HepG2 (cell line): ENCODE results near the gene ZNF121. TPM values are rescaled to one million over a fixed set of nuclear protein-coding genes. Genes with fewer than 3 reads are reported as not detected.

Experiments used
- ATF6 ChIP-seq: sonication (generic); formaldehyde crosslinking; conservative IDR thresholded peaks from 2 replicates; pipeline ENCODE4 v1.4.0; 2020; ENCODE audit warnings: missing genetic modification reagents
- ELF1 ChIP-seq: sonication (generic); formaldehyde crosslinking; IDR thresholded peaks from 2 replicates; pipeline ENCODE4 v1.4.0; 2020; ENCODE audit warnings: missing genetic modification reagents
- HMG20A ChIP-seq: IDR thresholded peaks from 2 replicates; pipeline ENCODE4 v1.6.1; 2016; ENCODE audit warnings: borderline replicate concordance
- HNRNPH1 ChIP-seq: fragments of 200-400 bp; formaldehyde crosslinking; optimal IDR thresholded peaks from 2 replicates; pipeline ENCODE3; 2017; ENCODE audit warnings: mild to moderate bottlenecking, low read depth, low read length
- MAX ChIP-seq: IDR thresholded peaks from 2 replicates; pipeline ENCODE4 v1.6.1; 2012; ENCODE audit warnings: inconsistent platforms
- NR1H2 ChIP-seq: sonication (generic); formaldehyde crosslinking; IDR thresholded peaks from 2 replicates; pipeline ENCODE4 v1.8.1; 2022; ENCODE audit warnings: low read depth, missing genetic modification reagents, borderline replicate concordance
- PPARG ChIP-seq: conservative IDR thresholded peaks from 2 replicates; pipeline ENCODE4 v1.6.1; 2016; ENCODE audit warnings: missing biosample characterization, missing genetic modification reagents
- RCOR2 ChIP-seq: IDR thresholded peaks from 2 replicates; pipeline ENCODE4 v1.6.1; 2016; ENCODE audit warnings: missing biosample characterization, missing genetic modification reagents
- SPEN ChIP-seq: sonication (generic); formaldehyde crosslinking; IDR thresholded peaks from 2 replicates; pipeline ENCODE4 v1.5.1; 2020; ENCODE audit warnings: low read depth, mild to moderate bottlenecking, missing genetic modification reagents
- STAG1 ChIP-seq: sonication (generic); formaldehyde crosslinking; IDR thresholded peaks from 2 replicates; pipeline ENCODE4 v1.4.0; 2020; ENCODE audit warnings: missing genetic modification reagents
- ZNF24 ChIP-seq: fragments of 450-650 bp; IDR thresholded peaks from 2 replicates; pipeline ENCODE4 v1.6.1; 2017; ENCODE audit warnings: antibody characterized with exemption, mild to moderate bottlenecking
- ZNF264 ChIP-seq: sonication (generic); formaldehyde crosslinking; IDR thresholded peaks from 2 replicates; pipeline ENCODE4 v1.4.0; 2020; ENCODE audit warnings: missing genetic modification reagents
- ZNF331 ChIP-seq: sonication (generic); formaldehyde crosslinking; IDR thresholded peaks from 2 replicates; pipeline ENCODE4 v1.4.0; 2020; ENCODE audit warnings: missing genetic modification reagents
- ZNF570 ChIP-seq: sonication (generic); formaldehyde crosslinking; IDR thresholded peaks from 2 replicates; pipeline ENCODE4 v1.4.0; 2020; ENCODE audit warnings: mild to moderate bottlenecking, missing genetic modification reagents, borderline replicate concordance
- ZNF788 ChIP-seq: sonication (generic); formaldehyde crosslinking; IDR thresholded peaks from 2 replicates; pipeline ENCODE4 v1.5.0; 2020; ENCODE audit warnings: mild to moderate bottlenecking, missing genetic modification reagents, borderline replicate concordance
- polyA plus RNA-seq, 8 experiments: library from polyadenylated mRNA; depleted of rRNA in 3 of 8; stranded (reverse) in 7 of 8; unstranded in 1 of 8; fragments of >200 nt; fragmentation: Illumina TruSeq in 4 of 8; extraction: Trizol in 4 of 8; gene quantifications; 2 replicates each; pipeline versions ENCODE4 v1.2.1 to v1.2.3, GENCODE V29; 2011 to 2016; ENCODE audit warnings: low read depth in 4 of 8, missing spikeins in 1 of 8, mixed read lengths in 1 of 8; ENCODE audit not compliant: insufficient read depth in 1 of 8
- total RNA-seq, 5 experiments: library from RNA; depleted of rRNA; stranded (reverse); fragments of >200 nt; fragmentation: Illumina TruSeq; extraction: Trizol; gene quantifications; 2 replicates each; pipeline ENCODE4 v1.2.3, GENCODE V29; 2016; ENCODE audit warnings: low read depth in 1 of 5
- TF ChIP-seq, protein P1 (sequence below): sonication (generic); formaldehyde crosslinking; IDR thresholded peaks from 2 replicates; pipeline ENCODE4 v1.9.0; 2021; ENCODE audit warnings: mild to moderate bottlenecking, missing genetic modification reagents
- TF ChIP-seq, protein P2 (sequence below): sonication (generic); formaldehyde crosslinking; IDR thresholded peaks from 2 replicates; pipeline ENCODE4 v1.5.1; 2020; ENCODE audit warnings: missing genetic modification reagents, mild to moderate bottlenecking, borderline replicate concordance
- TF ChIP-seq, protein P3 (sequence below): conservative IDR thresholded peaks from 2 replicates; pipeline ENCODE4 v1.6.1; 2018; ENCODE audit warnings: missing genetic modification reagents

Gene ZNF121
- total and polyA plus RNA-seq, 2 of the 13 experiments (the other 11 are each of a cell fraction or from before 2014, with no cell fraction given), result 7.8 to 56.3 TPM

DNA sequence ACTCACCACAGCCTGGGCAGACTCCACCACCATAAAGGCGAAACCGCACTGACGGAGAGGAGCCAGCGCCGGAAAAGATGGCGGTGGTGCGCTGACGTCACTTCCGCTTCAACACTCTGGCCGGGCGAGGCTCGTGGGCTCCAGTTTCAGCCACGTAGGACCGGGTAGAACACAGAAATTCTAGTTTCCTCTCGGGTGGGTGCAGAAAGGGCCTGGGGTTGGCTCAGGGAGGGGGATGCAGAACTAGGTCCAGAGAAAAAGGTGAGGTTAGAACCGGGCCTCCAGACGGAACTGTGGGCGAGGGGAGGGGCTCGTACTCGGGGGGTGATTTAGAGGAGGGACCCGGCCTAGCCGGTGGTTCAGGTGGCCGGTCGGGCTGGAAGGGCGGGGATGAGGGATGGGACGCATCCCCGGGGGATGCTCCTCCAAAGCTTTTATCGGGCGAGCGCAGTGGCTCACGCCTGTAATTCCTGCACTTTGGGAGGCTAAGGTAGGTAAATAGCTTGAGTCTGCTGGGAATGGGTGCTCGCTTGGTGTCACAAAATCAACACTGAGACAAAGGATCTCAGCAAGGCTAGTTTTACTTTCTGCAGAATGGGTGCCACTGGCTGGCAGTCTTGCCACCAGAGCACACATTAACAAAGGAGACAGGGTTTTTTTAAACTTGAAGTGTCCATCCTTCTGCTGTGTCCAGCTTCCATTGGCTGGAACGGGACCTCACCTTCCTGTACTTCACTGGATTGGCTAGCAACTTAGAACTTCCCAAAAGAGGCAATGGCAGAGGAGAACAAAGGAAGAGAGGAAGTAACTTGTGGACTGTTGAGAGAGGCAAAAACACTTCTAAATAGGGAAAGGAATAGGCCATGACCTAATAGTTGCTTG lies 37.1 kb upstream of the ZNF121 start, which contains the start of gene ZNF561 (continued):
- TF ChIP-seq, protein P1, sequence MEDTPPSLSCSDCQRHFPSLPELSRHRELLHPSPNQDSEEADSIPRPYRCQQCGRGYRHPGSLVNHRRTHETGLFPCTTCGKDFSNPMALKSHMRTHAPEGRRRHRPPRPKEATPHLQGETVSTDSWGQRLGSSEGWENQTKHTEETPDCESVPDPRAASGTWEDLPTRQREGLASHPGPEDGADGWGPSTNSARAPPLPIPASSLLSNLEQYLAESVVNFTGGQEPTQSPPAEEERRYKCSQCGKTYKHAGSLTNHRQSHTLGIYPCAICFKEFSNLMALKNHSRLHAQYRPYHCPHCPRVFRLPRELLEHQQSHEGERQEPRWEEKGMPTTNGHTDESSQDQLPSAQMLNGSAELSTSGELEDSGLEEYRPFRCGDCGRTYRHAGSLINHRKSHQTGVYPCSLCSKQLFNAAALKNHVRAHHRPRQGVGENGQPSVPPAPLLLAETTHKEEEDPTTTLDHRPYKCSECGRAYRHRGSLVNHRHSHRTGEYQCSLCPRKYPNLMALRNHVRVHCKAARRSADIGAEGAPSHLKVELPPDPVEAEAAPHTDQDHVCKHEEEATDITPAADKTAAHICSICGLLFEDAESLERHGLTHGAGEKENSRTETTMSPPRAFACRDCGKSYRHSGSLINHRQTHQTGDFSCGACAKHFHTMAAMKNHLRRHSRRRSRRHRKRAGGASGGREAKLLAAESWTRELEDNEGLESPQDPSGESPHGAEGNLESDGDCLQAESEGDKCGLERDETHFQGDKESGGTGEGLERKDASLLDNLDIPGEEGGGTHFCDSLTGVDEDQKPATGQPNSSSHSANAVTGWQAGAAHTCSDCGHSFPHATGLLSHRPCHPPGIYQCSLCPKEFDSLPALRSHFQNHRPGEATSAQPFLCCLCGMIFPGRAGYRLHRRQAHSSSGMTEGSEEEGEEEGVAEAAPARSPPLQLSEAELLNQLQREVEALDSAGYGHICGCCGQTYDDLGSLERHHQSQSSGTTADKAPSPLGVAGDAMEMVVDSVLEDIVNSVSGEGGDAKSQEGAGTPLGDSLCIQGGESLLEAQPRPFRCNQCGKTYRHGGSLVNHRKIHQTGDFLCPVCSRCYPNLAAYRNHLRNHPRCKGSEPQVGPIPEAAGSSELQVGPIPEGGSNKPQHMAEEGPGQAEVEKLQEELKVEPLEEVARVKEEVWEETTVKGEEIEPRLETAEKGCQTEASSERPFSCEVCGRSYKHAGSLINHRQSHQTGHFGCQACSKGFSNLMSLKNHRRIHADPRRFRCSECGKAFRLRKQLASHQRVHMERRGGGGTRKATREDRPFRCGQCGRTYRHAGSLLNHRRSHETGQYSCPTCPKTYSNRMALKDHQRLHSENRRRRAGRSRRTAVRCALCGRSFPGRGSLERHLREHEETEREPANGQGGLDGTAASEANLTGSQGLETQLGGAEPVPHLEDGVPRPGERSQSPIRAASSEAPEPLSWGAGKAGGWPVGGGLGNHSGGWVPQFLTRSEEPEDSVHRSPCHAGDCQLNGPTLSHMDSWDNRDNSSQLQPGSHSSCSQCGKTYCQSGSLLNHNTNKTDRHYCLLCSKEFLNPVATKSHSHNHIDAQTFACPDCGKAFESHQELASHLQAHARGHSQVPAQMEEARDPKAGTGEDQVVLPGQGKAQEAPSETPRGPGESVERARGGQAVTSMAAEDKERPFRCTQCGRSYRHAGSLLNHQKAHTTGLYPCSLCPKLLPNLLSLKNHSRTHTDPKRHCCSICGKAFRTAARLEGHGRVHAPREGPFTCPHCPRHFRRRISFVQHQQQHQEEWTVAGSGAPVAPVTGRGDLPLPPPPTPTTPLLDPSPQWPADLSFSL (CRISPR knock-in tag), result 0 out of 2 replicates have a peak, but pooled peaks have one; percentile 15
- TF ChIP-seq PPARG, result no peak; the same call in 1 of the 2 replicates
- peak; percentile 94 for TF ChIP-seq SPEN (CRISPR knock-in tag)
- TF ChIP-seq, protein P2, sequence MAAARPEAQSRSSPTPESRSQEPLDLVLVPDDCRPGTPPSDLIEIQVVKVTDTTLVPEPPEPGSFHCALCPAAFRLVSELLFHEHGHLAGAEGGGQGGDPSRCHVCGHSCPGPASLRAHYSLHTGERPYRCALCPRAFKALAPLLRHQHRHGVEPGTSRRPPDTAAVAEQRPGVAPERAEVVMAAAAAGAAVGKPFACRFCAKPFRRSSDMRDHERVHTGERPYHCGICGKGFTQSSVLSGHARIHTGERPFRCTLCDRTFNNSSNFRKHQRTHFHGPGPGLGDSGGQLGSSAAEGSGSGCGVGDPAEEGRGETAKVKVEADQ (CRISPR knock-in tag), result peak; percentile 58; the same call in 1 of the 2 replicates
- TF ChIP-seq ZNF788 (CRISPR knock-in tag), result 0 out of 2 replicates have a peak, but pooled peaks have one; percentile 21
- TF ChIP-seq STAG1, result no peak; the same call in 1 of the 2 replicates
- TF ChIP-seq ZNF24, result no peak
- TF ChIP-seq RCOR2 (CRISPR knock-in tag), result no peak
- TF ChIP-seq HMG20A (CRISPR knock-in tag), result no peak
- peak; percentile 31; the same call in 1 of the 2 replicates for TF ChIP-seq ZNF264 (CRISPR knock-in tag)
- no peak for TF ChIP-seq ZNF331
- no peak for TF ChIP-seq ZNF570
- peak; percentile 62 for TF ChIP-seq HNRNPH1
- no peak; the same call in 1 of the 2 replicates for TF ChIP-seq ATF6 (CRISPR knock-in tag)
- 0 out of 2 replicates have a peak, but pooled peaks have one; percentile 43 for TF ChIP-seq NR1H2 (CRISPR knock-in tag)
- 0 out of 2 replicates have a peak, but pooled peaks have one; percentile 32 for TF ChIP-seq ELF1 (CRISPR knock-in tag)
- TF ChIP-seq MAX, result peak; percentile 53
- TF ChIP-seq, protein P3, sequence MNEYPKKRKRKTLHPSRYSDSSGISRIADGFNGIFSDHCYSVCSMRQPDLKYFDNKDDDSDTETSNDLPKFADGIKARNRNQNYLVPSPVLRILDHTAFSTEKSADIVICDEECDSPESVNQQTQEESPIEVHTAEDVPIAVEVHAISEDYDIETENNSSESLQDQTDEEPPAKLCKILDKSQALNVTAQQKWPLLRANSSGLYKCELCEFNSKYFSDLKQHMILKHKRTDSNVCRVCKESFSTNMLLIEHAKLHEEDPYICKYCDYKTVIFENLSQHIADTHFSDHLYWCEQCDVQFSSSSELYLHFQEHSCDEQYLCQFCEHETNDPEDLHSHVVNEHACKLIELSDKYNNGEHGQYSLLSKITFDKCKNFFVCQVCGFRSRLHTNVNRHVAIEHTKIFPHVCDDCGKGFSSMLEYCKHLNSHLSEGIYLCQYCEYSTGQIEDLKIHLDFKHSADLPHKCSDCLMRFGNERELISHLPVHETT (CRISPR knock-in tag), result no peak; the same call in 1 of the 2 replicates
